Measurements from ENCODE around the gene MGLL.

MGLL gene

GRCh38 chr3:127717357-127718244 is 104.7 kb downstream of the MGLL start:
- TF ChIP-seq GATA3 (IDR thresholded peaks at IDR 0.05; ENCODE audit: low read depth, low read length) = no peak
- no peak for TF ChIP-seq GATA2 (IDR thresholded peaks at IDR 0.05; ENCODE audit: low read depth, low read length)

- no peak for TF ChIP-seq GATA3 (IDR thresholded peaks at IDR 0.05; ENCODE audit: low read depth, low read length)
- no peak for TF ChIP-seq GATA2 (IDR thresholded peaks at IDR 0.05; ENCODE audit: low read depth, low read length)
Observed at GRCh38 chr3:127716384-127716783, 105.9 kb downstream of the MGLL start.

GRCh38 chr3:127715532-127715931 is 106.8 kb downstream of the MGLL start:
- TF ChIP-seq GATA3 (IDR thresholded peaks at IDR 0.05; ENCODE audit: low read depth, low read length) (no peak), GATA2 (IDR thresholded peaks at IDR 0.05; ENCODE audit: low read depth, low read length) (no peak)

GRCh38 chr3:127714866-127715265 is 107.4 kb downstream of the MGLL start:
- no peak for TF ChIP-seq GATA3 (IDR thresholded peaks at IDR 0.05; ENCODE audit: low read depth, low read length)
- TF ChIP-seq GATA2 (IDR thresholded peaks at IDR 0.05; ENCODE audit: low read depth, low read length) = no peak

GRCh38 chr3:127714125-127714571 is 108.2 kb downstream of the MGLL start:
- no peak for TF ChIP-seq GATA3 (IDR thresholded peaks at IDR 0.05; ENCODE audit: low read depth, low read length)
- no peak for TF ChIP-seq GATA2 (IDR thresholded peaks at IDR 0.05; ENCODE audit: low read depth, low read length)

GRCh38 chr3:127712881-127713771 is 109.2 kb downstream of the MGLL start:
- TF ChIP-seq GATA3 (IDR thresholded peaks at IDR 0.05; ENCODE audit: low read depth, low read length) = no peak
- TF ChIP-seq GATA2 (IDR thresholded peaks at IDR 0.05; ENCODE audit: low read depth, low read length) = no peak

GRCh38 chr3:127712461-127712860 is 109.9 kb downstream of the MGLL start:
- TF ChIP-seq GATA2 (IDR thresholded peaks at IDR 0.05; ENCODE audit: low read depth, low read length) (no peak), GATA3 (IDR thresholded peaks at IDR 0.05; ENCODE audit: low read depth, low read length) (no peak)

GRCh38 chr3:127711896-127712295 is 110.4 kb downstream of the MGLL start:
- TF ChIP-seq GATA3 (IDR thresholded peaks at IDR 0.05; ENCODE audit: low read depth, low read length) = no peak
- TF ChIP-seq GATA2 (IDR thresholded peaks at IDR 0.05; ENCODE audit: low read depth, low read length) = no peak

GRCh38 chr3:127711021-127711695 is 111.2 kb downstream of the MGLL start:
- TF ChIP-seq GATA2 (IDR thresholded peaks at IDR 0.05; ENCODE audit: low read depth, low read length) (no peak), GATA3 (IDR thresholded peaks at IDR 0.05; ENCODE audit: low read depth, low read length) (no peak)

GRCh38 chr3:127710155-127710941 is 112.0 kb downstream of the MGLL start:
- TF ChIP-seq GATA3 (IDR thresholded peaks at IDR 0.05; ENCODE audit: low read depth, low read length) (no peak), GATA2 (IDR thresholded peaks at IDR 0.05; ENCODE audit: low read depth, low read length) (no peak)

- no peak for TF ChIP-seq GATA2 (IDR thresholded peaks at IDR 0.05; ENCODE audit: low read depth, low read length)
- no peak for TF ChIP-seq GATA3 (IDR thresholded peaks at IDR 0.05; ENCODE audit: low read depth, low read length)
Observed at GRCh38 chr3:127709320-127710060, 112.8 kb downstream of the MGLL start.

GRCh38 chr3:127708837-127709236 is 113.5 kb downstream of the MGLL start:
- TF ChIP-seq GATA3 (IDR thresholded peaks at IDR 0.05; ENCODE audit: low read depth, low read length) = no peak
